A673 (cell line): ENCODE measurements around the gene PTPN22.

Experiments
- EZH2 ChIP-seq: fragments of 200-600 bp; sonication (generic); IDR thresholded peaks from 2 replicates; pipeline ENCODE4 v1.6.1; 2017; ENCODE audit warnings: borderline replicate concordance, low read depth, mild to moderate bottlenecking, mixed read lengths, antibody characterized with exemption, low read length; ENCODE audit not compliant: poor library complexity, severe bottlenecking
- TF ChIP-seq, protein P1 (sequence below): fragments of 300-800, 200-600 bp; sonication (generic); conservative IDR thresholded peaks from 2 replicates; pipeline ENCODE4 v1.5.1; 2017; ENCODE audit warnings: low read depth, mild to moderate bottlenecking, antibody characterized with exemption, low read length, moderate library complexity, mixed read lengths

DNA sequence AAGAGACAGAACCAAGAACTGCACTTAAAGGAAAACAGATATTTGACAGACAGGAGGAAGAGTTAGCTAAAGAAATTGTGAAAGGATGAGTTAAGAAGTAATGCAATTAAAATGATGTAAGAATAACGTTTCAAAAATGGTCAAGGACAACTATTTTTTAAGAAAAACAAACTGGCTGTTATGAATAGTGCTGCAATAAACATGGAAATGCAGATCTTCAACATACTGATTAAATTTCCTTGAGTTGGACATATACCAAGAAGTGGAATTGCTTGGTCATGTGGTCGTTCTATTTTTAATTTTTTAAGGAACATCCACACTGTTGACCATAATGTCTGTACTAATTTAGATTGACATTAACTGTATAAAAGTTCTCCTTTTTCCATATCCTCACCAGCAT is 89.1 kb downstream of the PTPN22 start:
- TF ChIP-seq, protein P1, sequence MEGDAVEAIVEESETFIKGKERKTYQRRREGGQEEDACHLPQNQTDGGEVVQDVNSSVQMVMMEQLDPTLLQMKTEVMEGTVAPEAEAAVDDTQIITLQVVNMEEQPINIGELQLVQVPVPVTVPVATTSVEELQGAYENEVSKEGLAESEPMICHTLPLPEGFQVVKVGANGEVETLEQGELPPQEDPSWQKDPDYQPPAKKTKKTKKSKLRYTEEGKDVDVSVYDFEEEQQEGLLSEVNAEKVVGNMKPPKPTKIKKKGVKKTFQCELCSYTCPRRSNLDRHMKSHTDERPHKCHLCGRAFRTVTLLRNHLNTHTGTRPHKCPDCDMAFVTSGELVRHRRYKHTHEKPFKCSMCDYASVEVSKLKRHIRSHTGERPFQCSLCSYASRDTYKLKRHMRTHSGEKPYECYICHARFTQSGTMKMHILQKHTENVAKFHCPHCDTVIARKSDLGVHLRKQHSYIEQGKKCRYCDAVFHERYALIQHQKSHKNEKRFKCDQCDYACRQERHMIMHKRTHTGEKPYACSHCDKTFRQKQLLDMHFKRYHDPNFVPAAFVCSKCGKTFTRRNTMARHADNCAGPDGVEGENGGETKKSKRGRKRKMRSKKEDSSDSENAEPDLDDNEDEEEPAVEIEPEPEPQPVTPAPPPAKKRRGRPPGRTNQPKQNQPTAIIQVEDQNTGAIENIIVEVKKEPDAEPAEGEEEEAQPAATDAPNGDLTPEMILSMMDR = no peak
- no peak for TF ChIP-seq EZH2
